HEK293 (cell line): ENCODE data around the gene RPRD1A.

ENCODE experiments used
- CTCF ChIA-PET: fragments of 350-600 bp; formaldehyde crosslinking; extraction: SDS; loops from one replicate; lab custom pipeline; 2021; ENCODE audit warnings: antibody characterized with exemption; lab: Yijun Ruan, JAX
- POLR2A ChIA-PET: fragments of 300-600 bp; formaldehyde crosslinking; extraction: SDS; loops from one replicate; lab custom pipeline; 2020; ENCODE audit warnings: antibody characterized with exemption, inconsistent platforms; lab: Yijun Ruan, JAX
- H3K27ac ChIP-seq: fragments of 200-500 bp; sonication (Bioruptor generic); 2 replicates; pipeline ENCODE4 v1.5.1; 2014; ENCODE audit warnings: low read depth, low read length, control low read depth, inconsistent platforms; ENCODE audit errors: extremely low read depth
- H3K36me3 ChIP-seq, 2 experiments: fragments of 200-500 bp in 1 of 2; sonication (Bioruptor generic) in 1 of 2; 1 replicate in 1 of 2; 2 replicates in 1 of 2; pipeline ENCODE4 v1.5.1; 2014 to 2017; ENCODE audit warnings: inconsistent platforms in 2 of 2, low read length in 2 of 2; ENCODE audit not compliant: control insufficient read depth in 2 of 2, insufficient read depth in 1 of 2
- H3K4me1 ChIP-seq: fragments of 200-500 bp; sonication (Bioruptor generic); 2 replicates; pipeline ENCODE4 v1.5.1; 2014; ENCODE audit warnings: mild to moderate bottlenecking, low read length, inconsistent platforms; ENCODE audit not compliant: control insufficient read depth, insufficient read depth
- H3K4me3 ChIP-seq: 2 replicates; pipeline ENCODE4 v1.5.1; 2011; ENCODE audit warnings: low read depth, mild to moderate bottlenecking, control low read depth, low read length, moderate library complexity
- H3K9me3 ChIP-seq: fragments of 200-500 bp; sonication (Bioruptor generic); 2 replicates; pipeline ENCODE4 v1.5.1; 2014; ENCODE audit warnings: low read depth, low read length, inconsistent platforms; ENCODE audit not compliant: control insufficient read depth, insufficient read depth
- MZF1 ChIP-seq: fragments of 450-650 bp; formaldehyde crosslinking; IDR thresholded peaks from 2 replicates; pipeline ENCODE4 v1.5.1; 2017; ENCODE audit warnings: missing biosample characterization, missing genetic modification characterization, borderline replicate concordance
- PRDM1 ChIP-seq: fragments of 450-650 bp; formaldehyde crosslinking; IDR thresholded peaks from 2 replicates; pipeline ENCODE4; 2016; ENCODE audit warnings: missing biosample characterization, missing genetic modification characterization
- ZFP37 ChIP-seq: fragments of 450-650 bp; formaldehyde crosslinking; IDR thresholded peaks from 2 replicates; pipeline ENCODE4 v1.5.1; 2016; ENCODE audit warnings: missing biosample characterization, missing genetic modification characterization
- ZNF121 ChIP-seq: fragments of 450-650 bp; formaldehyde crosslinking; IDR thresholded peaks from 2 replicates; pipeline ENCODE4 v1.5.1; 2016; ENCODE audit warnings: missing biosample characterization, missing genetic modification characterization
- ZNF169 ChIP-seq: fragments of 450-650 bp; formaldehyde crosslinking; IDR thresholded peaks from 2 replicates; pipeline ENCODE4 v1.5.1; 2016; ENCODE audit warnings: missing biosample characterization, missing genetic modification characterization
- ZNF2 ChIP-seq: fragments of 450-650 bp; formaldehyde crosslinking; IDR thresholded peaks from 2 replicates; pipeline ENCODE4 v1.5.1; 2016; ENCODE audit warnings: missing biosample characterization, missing genetic modification characterization
- ZNF274 ChIP-seq, 2 experiments: fragments of 200-500 bp in 1 of 2; fragments of 450-650 bp in 1 of 2; sonication (Bioruptor generic) in 1 of 2; formaldehyde crosslinking in 1 of 2; IDR thresholded peaks; 2 replicates each; pipeline versions ENCODE4 v1.5.1 to v1.6.1; 2014 to 2016; ENCODE audit warnings: borderline replicate concordance in 1 of 2, inconsistent platforms in 1 of 2, low read length in 1 of 2, missing biosample characterization in 1 of 2, missing genetic modification characterization in 1 of 2
- ZNF302 ChIP-seq: fragments of 450-650 bp; formaldehyde crosslinking; IDR thresholded peaks from 2 replicates; pipeline ENCODE4 v1.5.1; 2016; ENCODE audit warnings: missing biosample characterization, missing genetic modification characterization, low read depth
- ZNF426 ChIP-seq: fragments of 450-650 bp; formaldehyde crosslinking; IDR thresholded peaks from 2 replicates; pipeline ENCODE4 v1.5.1; 2017; ENCODE audit warnings: missing biosample characterization, missing genetic modification characterization, mild to moderate bottlenecking, inconsistent platforms, moderate library complexity
- ZNF571 ChIP-seq: fragments of 450-650 bp; formaldehyde crosslinking; IDR thresholded peaks from 2 replicates; pipeline ENCODE4 v1.5.0; 2017; ENCODE audit warnings: missing biosample characterization, missing genetic modification characterization
- ZNF707 ChIP-seq: fragments of 450-650 bp; formaldehyde crosslinking; IDR thresholded peaks from 2 replicates; pipeline ENCODE4 v1.5.1; 2016; ENCODE audit warnings: missing biosample characterization, missing genetic modification characterization
- ZNF837 ChIP-seq: fragments of 450-650 bp; formaldehyde crosslinking; IDR thresholded peaks from 2 replicates; pipeline ENCODE4 v1.5.1; 2016; ENCODE audit warnings: missing biosample characterization, missing genetic modification characterization
- ZSCAN23 ChIP-seq: fragments of 450-650 bp; formaldehyde crosslinking; IDR thresholded peaks from 2 replicates; pipeline ENCODE4 v1.5.1; 2016; ENCODE audit warnings: missing biosample characterization, missing genetic modification characterization
- TF ChIP-seq, protein P1 (sequence below): fragments of 450-650 bp; formaldehyde crosslinking; IDR thresholded peaks from 2 replicates; pipeline ENCODE4 v1.5.1; 2017; ENCODE audit warnings: missing biosample characterization, missing genetic modification characterization
- TF ChIP-seq, protein P2 (sequence below): fragments of 450-650 bp; formaldehyde crosslinking; IDR thresholded peaks from 2 replicates; pipeline ENCODE4 v1.5.1; 2016; ENCODE audit warnings: missing biosample characterization, missing genetic modification characterization

Gene RPRD1A

DNA sequence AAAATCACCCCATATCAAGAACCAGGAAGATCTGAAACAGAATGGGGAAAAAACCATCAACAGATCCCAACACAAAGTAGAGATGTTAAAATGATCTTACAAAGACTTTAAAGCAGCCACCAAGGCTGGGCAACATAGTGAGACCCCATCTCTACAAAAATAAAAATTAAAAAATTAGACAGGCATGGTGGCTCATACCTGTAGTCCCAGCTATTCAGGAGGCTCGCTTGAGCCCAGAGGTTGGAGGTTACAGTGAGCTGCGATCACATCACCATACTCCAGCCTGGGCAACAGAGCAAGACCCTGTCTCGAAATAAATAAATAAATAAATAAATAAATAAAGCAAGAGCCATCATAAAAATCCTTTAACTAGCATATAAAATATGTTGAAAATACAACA lies 20.5 kb downstream of the RPRD1A start:
- Histone ChIP-seq H3K4me3 (no peak overlapping the region), H3K4me1 (no peaks in the 10 kb centered on the region), H3K9me3 (no peaks in the 10 kb centered on the region), H3K36me3 (no peaks in the 10 kb centered on the region), H3K27ac (no peak overlapping the region)
- POLR2A ChIA-PET, result no interaction called here
- TF ChIP-seq ZNF121 (tag by site-specific recombination) (peak; percentile 81), ZNF571 (no peak), ZSCAN23 (no peak)
- CTCF ChIA-PET, result interaction anchor here (0.7 to 1.9 kb wide), 2 partner anchors 10 to 18 kb away, joined by 3 to 5 read pairs; no protein-coding TSS in a partner anchor

DNA sequence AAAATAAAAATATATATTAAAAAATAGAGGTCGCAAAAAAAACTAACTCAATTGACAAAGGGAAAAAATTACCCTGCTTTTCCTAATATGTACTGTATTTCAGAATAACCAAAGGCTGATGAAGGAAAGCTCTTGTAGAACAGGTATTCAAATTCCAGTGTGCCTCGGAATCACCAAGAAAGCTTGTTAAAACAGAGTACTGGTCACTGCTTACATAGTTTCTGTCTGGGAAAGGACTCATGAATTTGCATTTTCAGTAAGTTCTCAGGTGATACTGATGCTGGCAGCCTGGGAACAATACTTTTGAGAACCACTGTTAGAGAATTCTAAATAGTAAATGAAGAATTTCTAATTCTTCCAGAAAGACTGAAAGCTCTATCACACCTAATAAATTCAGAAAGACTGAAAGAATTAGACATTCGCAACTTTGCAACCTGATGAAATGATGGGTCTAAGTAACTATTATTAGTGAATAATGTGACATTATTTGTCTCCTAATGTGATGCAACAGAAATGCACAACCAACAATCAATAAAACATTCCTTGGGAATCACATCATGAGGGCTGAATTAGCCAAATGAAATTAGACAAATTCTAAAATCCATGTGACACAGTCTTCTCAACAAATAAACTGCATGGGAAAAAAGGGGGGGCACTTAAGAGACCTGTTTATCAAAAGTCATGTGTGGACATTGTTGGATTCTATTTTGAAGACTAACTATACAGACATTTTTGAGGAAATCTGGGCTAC lies 21.9 kb downstream of the RPRD1A start:
- Histone ChIP-seq H3K27ac (no peak overlapping the region), H3K36me3 (no peaks in the 10 kb centered on the region), H3K4me1 (no peaks in the 10 kb centered on the region), H3K4me3 (no peak overlapping the region), H3K9me3 (no peaks in the 10 kb centered on the region)
- CTCF ChIA-PET, result interaction anchor here (1.0 kb wide), 1 partner anchor 16 kb away, joined by 3 read pairs; no protein-coding TSS in a partner anchor
- TF ChIP-seq MZF1 (tag by site-specific recombination), result no peak
- TF ChIP-seq, protein P1, sequence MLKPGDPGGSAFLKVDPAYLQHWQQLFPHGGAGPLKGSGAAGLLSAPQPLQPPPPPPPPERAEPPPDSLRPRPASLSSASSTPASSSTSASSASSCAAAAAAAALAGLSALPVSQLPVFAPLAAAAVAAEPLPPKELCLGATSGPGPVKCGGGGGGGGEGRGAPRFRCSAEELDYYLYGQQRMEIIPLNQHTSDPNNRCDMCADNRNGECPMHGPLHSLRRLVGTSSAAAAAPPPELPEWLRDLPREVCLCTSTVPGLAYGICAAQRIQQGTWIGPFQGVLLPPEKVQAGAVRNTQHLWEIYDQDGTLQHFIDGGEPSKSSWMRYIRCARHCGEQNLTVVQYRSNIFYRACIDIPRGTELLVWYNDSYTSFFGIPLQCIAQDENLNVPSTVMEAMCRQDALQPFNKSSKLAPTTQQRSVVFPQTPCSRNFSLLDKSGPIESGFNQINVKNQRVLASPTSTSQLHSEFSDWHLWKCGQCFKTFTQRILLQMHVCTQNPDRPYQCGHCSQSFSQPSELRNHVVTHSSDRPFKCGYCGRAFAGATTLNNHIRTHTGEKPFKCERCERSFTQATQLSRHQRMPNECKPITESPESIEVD (tag by site-specific recombination), result no peak
- no peak for TF ChIP-seq ZNF2 (tag by site-specific recombination)
- no peak for TF ChIP-seq ZNF169 (tag by site-specific recombination)
- no peak for TF ChIP-seq ZNF274 (IDR thresholded peaks at IDR 0.05; ENCODE audit: low read length)
- no peak for TF ChIP-seq ZNF274 (tag by site-specific recombination; IDR thresholded peaks at IDR 0.05; ENCODE audit: borderline replicate concordance)
- TF ChIP-seq, protein P2, sequence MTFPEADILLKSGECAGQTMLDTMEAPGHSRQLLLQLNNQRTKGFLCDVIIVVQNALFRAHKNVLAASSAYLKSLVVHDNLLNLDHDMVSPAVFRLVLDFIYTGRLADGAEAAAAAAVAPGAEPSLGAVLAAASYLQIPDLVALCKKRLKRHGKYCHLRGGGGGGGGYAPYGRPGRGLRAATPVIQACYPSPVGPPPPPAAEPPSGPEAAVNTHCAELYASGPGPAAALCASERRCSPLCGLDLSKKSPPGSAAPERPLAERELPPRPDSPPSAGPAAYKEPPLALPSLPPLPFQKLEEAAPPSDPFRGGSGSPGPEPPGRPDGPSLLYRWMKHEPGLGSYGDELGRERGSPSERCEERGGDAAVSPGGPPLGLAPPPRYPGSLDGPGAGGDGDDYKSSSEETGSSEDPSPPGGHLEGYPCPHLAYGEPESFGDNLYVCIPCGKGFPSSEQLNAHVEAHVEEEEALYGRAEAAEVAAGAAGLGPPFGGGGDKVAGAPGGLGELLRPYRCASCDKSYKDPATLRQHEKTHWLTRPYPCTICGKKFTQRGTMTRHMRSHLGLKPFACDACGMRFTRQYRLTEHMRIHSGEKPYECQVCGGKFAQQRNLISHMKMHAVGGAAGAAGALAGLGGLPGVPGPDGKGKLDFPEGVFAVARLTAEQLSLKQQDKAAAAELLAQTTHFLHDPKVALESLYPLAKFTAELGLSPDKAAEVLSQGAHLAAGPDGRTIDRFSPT (tag by site-specific recombination), result no peak
- no peak for TF ChIP-seq ZNF426 (tag by site-specific recombination)
- no peak for TF ChIP-seq PRDM1 (tag by site-specific recombination)
- TF ChIP-seq ZNF707 (tag by site-specific recombination), result no peak
- no peak for TF ChIP-seq ZFP37 (tag by site-specific recombination)
- no peak for TF ChIP-seq ZNF302 (tag by site-specific recombination)
- POLR2A ChIA-PET, result no interaction called here

DNA sequence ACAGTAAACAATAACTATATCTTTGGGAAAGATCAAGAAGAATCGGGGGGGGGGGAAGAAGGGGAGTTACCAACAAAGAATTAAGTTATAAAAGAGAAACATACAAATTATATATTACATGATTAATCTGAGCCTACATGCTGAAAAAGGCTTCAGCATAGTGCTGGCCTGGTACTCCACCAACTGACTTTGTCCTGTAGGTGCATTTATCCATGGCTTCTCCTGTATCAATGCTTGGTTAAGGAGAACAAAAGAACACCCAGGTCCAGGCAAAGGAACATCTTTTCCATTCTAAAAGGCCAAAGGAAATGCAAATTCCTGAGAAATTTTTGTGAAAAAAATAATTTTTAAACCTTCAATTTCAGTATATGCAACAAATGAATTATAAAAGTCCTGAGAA lies 24.2 kb downstream of the RPRD1A start:
- POLR2A ChIA-PET, result no interaction called here
- no peak overlapping the region for H3K27ac ChIP-seq
- no peak for TF ChIP-seq ZNF707 (tag by site-specific recombination)
- TF ChIP-seq PRDM1 (tag by site-specific recombination), result no peak
- TF ChIP-seq ZNF837 (tag by site-specific recombination), result no peak
- no peaks in the 10 kb centered on the region for H3K4me1 ChIP-seq
- CTCF ChIA-PET, result no interaction called here
- H3K4me3 ChIP-seq, result no peak overlapping the region
- peaks cover 0 to 15% of the 10 kb centered on the region in 2 experiments; a peak in 1 of 3 replicates for H3K36me3 ChIP-seq
- H3K9me3 ChIP-seq, result no peaks in the 10 kb centered on the region
